Measurements from ENCODE around the gene LYPD6.
"Not testable (repeated sequence)": the region's sequence is repeated elsewhere in the genome, so short reads cannot be mapped to it uniquely, and the experiment has no call there.

DNA sequence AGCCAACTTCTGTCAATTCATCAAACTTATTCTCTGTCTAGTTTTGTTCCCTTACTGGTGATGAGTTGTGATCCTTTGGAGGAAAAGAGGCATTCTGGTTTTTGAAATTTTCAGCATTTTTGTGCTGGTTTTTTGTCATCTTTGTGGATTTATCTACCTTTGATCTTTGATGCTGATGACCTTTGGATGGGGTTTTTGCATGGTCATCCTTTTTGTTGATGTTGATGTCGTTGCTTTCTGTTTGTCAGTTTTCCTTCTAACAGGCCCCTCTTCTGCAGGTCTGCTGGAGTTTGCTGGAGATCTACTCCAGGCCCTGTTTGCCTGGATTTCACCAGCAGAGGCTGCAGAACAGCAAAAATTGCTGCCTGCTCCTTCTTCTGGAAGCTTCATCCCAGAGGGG is 168.8 kb downstream of the LYPD6 start:
- TF ChIP-seq ZFP3 (CRISPR knock-in tag; IDR thresholded peaks at IDR 0.05); ESRRG (CRISPR knock-in tag; IDR thresholded peaks at IDR 0.05); RARB (CRISPR knock-in tag; IDR thresholded peaks at IDR 0.05); ARNTL (CRISPR knock-in tag; IDR thresholded peaks at IDR 0.05; ENCODE audit: borderline replicate concordance, low read depth); ZFP30 (CRISPR knock-in tag; IDR thresholded peaks at IDR 0.05): not testable (repeated sequence)
- TF ChIP-seq, protein P1, sequence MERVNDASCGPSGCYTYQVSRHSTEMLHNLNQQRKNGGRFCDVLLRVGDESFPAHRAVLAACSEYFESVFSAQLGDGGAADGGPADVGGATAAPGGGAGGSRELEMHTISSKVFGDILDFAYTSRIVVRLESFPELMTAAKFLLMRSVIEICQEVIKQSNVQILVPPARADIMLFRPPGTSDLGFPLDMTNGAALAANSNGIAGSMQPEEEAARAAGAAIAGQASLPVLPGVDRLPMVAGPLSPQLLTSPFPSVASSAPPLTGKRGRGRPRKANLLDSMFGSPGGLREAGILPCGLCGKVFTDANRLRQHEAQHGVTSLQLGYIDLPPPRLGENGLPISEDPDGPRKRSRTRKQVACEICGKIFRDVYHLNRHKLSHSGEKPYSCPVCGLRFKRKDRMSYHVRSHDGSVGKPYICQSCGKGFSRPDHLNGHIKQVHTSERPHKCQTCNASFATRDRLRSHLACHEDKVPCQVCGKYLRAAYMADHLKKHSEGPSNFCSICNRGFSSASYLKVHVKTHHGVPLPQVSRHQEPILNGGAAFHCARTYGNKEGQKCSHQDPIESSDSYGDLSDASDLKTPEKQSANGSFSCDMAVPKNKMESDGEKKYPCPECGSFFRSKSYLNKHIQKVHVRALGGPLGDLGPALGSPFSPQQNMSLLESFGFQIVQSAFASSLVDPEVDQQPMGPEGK (CRISPR knock-in tag; IDR thresholded peaks at IDR 0.05; ENCODE audit: borderline replicate concordance), result not testable (repeated sequence)
- TF ChIP-seq, protein P2, sequence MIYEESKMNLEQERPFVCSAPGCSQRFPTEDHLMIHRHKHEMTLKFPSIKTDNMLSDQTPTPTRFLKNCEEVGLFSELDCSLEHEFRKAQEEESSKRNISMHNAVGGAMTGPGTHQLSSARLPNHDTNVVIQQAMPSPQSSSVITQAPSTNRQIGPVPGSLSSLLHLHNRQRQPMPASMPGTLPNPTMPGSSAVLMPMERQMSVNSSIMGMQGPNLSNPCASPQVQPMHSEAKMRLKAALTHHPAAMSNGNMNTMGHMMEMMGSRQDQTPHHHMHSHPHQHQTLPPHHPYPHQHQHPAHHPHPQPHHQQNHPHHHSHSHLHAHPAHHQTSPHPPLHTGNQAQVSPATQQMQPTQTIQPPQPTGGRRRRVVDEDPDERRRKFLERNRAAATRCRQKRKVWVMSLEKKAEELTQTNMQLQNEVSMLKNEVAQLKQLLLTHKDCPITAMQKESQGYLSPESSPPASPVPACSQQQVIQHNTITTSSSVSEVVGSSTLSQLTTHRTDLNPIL (CRISPR knock-in tag; IDR thresholded peaks at IDR 0.05; ENCODE audit: low read depth), result not testable (repeated sequence)

All from SK-N-SH treated with all-trans-retinoic acid at 6 μM for 48 hours (cell line).